ENCODE measurements around the gene ZEB2.

DNA sequence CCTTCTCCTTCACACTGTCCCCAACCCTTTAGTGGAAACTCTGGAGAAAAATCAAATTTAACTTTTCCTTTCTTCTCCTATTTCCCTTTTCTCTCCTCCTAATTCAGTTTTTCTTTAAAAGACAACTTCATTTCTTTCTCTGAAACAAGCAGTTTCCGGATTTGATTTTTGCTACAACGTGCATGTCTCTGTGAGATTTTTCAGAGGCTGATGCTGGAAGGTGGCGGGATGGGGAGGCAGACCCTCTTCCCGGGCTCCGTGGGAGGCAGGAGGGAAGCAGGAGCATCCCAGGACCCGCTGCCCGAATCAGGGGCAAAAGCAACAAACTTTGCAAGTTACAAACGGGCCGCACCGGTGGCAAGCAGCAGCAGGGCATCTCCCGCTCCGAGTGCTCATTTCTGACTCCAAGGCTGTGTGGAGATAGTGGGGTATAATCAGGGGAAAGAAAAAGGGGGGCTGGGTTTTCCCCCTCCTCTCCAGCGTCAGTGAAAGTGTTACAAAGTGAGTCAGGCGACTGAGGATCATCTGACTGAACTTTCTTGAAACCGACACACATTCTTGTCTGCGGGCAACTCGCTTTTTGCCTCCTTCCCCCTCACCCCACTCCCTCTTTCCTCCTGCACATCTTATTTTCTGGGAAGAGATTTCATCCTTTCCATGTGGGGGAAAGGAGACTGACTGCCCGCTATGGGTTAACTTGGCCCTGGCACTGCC lies 6.4 kb downstream of the ZEB2 start:
- TF ChIP-seq CTCF (IDR thresholded peaks at IDR 0.05; ENCODE audit: poor library complexity, severe bottlenecking) (no peak), EZH2 (IDR thresholded peaks at IDR 0.05; ENCODE audit: borderline replicate concordance, insufficient read depth, low read length, poor library complexity, severe bottlenecking) (no peak)
